Activated CD8-positive, alpha-beta memory T cell treated with anti-CD3 and anti-CD28 coated beads for 4 hours (primary cell): ENCODE data around the gene ERBB4.
"Not testable (repeated sequence)": the region's sequence is repeated elsewhere in the genome, so short reads cannot be mapped to it uniquely, and the experiment has no call there.

Experiments
- DNase-seq, 2 donors: peaks; one replicate each; pipeline ENCODE4 v3.0.0-alpha.2; 2020; ENCODE audit warnings: low read depth in 2 of 2

ERBB4 gene

DNA sequence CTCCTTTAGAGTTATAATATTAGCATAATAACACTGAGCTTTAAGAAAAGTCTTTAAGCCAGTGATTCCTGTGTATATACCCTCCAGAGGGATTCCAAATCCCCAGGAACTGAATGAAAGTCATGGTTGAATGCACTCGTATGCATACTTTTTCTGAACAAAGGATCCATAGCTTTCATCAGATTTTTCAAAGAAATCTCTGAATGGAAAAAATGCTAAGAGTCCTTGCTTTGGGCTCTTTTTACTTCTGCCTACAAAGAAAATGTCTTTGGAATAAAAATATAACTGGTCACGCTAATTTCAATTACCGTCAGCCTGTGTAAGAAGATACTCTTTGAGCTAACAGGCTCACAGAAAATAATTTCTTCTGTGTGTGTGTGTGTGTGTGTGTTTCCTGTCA, 939.5 kb downstream of the ERBB4 start:
- no peak for DNase-seq

DNA sequence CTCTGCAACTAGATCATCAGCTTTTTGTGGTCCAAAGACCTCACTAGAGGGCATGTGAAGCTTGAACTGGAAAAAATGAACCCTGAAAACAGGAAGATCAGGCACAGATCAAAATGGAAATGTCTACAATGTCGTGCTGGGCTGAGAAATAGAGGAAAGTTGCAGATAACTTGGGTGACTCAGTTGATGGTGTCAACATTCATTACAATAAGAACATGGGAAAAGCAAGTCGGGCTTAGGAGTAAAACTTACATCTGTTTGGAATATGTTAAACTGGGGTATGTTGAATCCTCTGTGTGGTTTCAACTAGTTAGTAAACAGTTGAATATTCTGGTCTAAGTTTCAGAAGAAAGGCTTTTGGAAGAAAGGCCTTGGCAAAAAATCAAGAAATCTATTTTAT, 940.4 kb downstream of the ERBB4 start:
- DNase-seq, result no peak

DNA sequence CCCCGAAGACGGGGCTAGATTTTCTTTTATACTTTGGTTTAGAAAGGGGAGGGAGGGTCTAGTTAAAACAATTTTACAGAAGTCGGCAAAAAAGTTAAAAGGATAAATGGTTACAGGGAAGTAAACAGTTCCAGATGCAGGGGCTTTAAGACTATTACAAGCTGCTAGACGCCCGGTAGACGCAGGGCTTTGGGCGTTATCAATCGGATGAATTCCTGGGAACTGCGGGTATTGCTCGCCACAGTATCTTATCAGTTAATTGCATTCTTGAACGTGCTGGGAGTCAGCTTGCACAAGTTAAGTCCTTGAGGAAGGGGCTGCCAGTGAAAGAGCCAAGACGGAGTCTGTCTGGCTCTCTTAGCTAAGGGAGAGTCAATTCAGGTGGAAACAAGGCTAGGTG, 946.6 kb downstream of the ERBB4 start:
- DNase-seq, result not testable (repeated sequence)

DNA sequence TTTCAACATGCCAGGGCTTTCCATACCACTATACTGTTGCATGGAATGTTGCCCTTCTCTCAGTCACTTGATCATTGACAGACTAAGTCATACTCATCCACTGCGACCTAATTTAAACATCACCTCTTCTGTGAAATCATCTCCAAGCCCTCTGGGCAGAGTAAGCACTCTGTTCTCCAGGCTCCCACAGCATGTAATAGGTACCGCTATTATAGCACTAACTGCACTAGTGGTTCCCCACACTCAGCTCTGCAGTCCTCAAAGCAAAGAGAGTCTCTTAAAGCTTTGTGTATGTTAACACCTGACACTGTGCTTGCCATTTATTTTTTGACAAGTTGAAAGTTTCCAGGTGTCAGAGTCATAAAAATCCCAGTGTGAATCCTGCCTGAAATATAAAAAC, 947.2 kb downstream of the ERBB4 start:
- DNase-seq, result no peak

DNA sequence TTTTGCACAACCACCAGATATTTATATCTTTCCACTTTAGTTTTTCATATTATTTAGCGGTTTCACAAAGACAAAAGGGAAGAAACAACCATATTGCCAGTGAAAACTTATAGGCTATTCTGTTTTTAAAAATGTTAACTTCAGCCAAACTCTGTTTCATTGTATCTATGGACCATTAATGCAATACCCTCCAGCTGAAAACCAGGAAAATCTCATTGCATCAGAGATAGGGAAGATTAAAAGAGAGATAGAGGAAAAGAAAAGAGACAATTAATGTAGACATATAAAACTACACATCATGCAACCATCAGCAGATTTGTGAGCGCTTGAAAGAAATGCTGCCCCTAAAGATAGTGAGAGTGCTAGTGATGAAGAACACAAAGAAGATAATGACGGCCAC, 970.2 kb downstream of the ERBB4 start:
- DNase-seq, result no peak

DNA sequence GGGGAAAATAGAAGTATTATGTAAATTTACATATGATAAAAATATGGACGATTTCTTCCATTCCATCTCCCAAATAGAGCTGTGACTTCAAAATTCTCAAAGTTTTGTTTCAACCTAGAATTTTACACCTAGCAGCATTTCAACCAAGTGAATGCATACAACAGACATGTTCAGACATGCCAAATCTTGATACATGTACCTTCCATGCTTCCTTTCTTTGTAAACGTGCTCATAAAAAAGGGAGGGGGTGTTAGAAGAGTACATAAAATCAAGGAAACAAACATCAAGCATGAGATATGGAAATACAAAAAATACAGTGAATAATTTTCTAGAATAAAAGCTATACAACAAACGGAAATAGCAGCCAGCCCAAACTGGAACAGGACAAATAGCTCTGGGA, 974.2 kb downstream of the ERBB4 start:
- no peak for DNase-seq

DNA sequence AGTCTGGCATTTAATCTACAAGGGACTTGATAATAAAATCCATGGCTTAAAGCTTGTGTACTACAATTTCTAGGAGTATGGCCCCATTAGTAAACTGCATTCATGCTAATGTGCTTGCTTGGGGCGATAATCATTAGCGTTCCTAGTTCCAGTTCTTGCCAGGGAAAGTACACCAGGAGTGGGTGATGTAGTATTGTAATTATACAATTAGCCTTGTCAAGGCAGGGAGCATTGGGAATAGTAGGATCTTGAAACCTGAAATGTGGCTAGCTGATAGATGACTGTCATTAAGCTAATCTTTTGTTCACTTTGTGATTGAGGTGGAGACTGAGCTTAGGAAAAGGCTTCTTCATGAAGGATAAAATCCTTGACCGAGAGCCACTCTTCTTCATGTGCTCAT, 993.0 kb downstream of the ERBB4 start:
- no peak for DNase-seq

GRCh38 chr2:211534632-211535031, 1004.0 kb downstream of the ERBB4 start:
- DNase-seq, result no peak

DNA sequence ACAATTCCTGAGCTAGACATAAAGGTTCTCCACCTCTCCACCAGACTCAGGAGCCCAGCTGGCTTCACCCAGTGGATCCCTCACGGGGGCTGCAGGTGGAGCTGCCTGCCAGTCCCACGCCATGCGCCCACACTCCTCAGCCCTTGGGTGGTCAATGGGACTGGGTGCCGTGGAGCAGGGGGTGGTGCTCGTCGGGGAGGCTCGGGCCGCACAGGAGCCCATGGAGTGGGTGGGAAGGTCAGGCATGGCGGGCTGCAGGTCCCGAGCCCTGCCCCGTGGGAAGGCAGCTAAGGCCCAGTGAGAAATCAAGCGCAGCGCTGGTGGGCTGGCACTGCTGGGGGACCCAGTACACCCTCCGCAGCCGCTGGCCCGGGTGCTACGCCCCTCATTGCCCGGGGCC, 1014.4 kb downstream of the ERBB4 start:
- not testable (repeated sequence) for DNase-seq

DNA sequence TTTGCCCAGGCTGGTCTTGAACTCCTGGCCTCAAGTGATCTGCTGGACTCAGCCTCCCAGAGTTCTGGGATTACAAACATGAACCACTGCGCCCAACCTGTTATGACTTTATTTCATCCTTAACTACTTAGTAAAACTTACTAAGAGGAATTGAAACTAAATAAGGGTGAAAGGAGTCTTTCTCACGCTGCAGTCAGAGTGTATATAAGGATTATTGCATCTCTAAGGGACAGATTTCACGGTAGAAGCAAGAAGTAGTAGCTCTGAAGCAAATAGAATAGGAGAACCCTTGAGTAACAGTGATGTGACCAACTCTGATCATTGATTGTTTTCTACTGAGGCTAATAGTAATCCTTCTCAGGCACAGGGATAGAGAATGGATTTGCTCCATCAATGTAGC, 1022.1 kb downstream of the ERBB4 start:
- DNase-seq, result no peak

DNA sequence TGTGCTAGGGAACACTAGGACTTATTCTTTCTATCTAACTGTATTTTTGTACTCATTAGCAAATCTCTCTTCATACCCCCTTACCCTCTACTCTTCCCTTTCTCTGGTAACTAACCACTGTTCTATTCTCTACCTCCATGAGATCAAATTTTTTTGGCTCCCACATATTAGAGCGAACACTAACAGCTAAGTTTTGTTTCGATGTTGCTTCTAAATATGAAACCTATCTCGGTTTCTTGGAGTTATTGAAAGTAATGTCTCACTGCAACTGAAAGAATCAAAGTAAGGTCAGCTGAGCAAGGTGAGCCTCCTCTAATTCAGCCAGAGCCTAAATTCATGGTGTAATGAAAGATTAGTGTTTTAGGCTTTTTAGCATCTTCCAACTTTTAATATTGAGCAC, 1024.6 kb downstream of the ERBB4 start:
- DNase-seq, result no peak

- DNase-seq, result no peak
Observed at GRCh38 chr2:211513446-211513845, 1025.2 kb downstream of the ERBB4 start.

- DNase-seq, result no peak
Observed at GRCh38 chr2:211512806-211513205, 1025.8 kb downstream of the ERBB4 start.

GRCh38 chr2:211503856-211504255, 1034.7 kb downstream of the ERBB4 start:
- DNase-seq, result no peak

- DNase-seq, result no peak
Observed at GRCh38 chr2:211503198-211503597, 1035.4 kb downstream of the ERBB4 start.

- DNase-seq, result no peak
Observed at GRCh38 chr2:211498551-211499205, 1039.9 kb downstream of the ERBB4 start.

DNA sequence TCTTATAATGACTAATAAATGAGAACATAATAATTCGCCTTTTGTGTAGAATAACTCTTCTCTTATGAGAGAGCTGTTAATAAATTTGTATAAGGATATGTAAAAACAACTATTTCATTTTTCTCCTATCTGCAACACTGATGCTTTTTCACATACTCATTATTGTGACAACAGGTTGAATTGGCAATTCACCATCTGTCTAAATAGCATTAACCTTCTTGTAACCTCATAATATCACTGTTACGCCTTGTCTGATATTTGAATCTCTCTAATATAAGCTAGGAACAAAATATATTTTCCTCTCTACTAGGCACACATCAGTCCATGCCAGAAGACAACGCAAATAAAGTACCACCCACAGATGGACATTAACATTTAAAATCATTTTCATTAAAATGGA, 1043.3 kb downstream of the ERBB4 start:
- no peak for DNase-seq

DNA sequence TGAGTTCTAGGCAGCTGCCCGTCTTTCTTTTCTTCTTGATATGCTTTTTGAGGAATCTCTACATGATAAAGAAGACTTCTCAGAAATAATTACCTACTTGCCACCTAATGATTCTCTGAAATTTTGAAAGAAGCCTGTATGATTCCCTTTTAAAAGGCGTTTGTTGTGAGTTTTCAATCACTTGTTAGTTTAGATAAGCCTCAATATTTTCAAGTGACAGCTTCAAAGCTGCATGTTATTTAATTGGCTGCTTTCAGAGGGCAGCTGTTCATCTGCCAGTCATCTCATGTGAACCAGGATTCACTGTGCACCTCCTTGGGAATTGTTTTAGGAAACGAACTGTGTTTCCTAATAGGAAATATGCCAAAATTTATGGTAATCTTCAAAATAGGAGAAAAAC, 1044.1 kb downstream of the ERBB4 start:
- DNase-seq, result no peak

DNA sequence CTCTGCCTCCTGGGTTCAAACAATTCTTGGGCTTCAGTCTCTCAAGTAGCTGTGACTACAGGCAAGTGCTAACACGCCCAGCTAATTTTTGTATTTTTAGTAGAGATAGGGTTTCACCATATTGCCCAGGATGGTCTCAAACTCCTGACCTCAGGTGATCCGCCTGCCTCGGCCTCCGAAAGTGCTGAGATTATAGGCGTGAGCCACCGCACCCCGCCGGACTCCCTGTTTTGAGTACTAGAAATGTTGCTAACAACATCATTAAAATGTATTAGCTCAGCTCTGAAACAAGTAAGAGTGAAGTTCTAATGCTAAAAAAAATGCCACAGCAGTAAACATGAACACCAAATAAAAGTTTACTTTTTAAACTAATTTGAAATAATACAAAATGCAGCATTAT, 1044.5 kb downstream of the ERBB4 start:
- DNase-seq, result no peak

GRCh38 chr2:211487733-211488132, 1050.9 kb downstream of the ERBB4 start:
- no peak for DNase-seq

DNA sequence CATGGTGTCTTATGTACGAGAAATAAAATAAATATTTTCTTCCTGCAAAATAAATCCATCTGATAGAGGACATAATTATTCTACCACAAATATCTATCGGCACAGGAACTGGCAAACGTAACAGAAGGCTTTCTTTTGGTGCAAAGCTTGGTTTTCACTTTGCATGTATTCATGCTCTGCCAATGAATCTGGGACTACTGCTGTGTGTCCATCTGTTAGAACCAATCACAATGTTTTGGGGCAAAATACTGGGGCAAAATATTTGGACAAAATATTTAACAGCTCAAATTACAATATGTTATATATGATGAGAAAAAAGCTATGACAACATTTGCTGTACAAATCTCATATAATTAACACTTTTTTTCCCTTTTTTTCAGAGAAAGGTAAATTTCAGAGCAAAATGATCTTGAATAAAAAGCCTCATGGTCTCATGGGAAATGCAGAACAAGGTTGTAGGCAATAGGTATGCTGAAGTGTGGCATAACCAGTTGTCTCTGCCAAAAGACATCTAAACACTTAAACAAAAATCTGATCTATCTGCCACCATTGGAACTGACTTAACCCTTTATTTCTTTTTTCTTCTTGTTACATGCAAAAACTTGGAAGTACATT, 1059.0 kb downstream of the ERBB4 start:
- DNase-seq, result no peak

- DNase-seq, result no peak
Observed at GRCh38 chr2:211477537-211478275, 1060.9 kb downstream of the ERBB4 start.

DNA sequence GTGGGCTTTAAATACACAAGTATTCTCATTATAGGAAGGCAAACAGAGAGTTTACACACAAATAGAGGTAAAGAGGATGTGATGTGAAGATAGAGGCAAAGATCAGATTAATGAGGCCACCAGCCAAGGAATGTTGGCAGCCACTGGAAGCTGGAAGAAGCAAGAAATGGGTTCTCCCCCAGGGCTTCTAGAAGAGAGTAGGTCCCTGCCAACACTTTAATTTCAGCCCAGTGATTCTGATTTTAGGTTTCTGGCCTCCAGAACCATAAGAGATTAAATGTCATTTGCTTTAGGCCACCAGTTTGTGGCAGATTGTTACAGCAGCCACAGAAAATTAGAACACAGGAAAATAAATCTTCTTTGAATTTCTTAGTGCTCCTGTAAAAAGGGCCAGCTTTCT, 1065.5 kb downstream of the ERBB4 start:
- no peak for DNase-seq
